Tibial nerve (tissue), 4 donors: ENCODE results near the gene PDZD2.

Experiments
- EP300 ChIP-seq, 2 donors: sonication (generic); formaldehyde crosslinking; IDR thresholded peaks; one replicate each; pipeline ENCODE4 v1.6.1; 2017; ENCODE audit warnings: antibody characterized with exemption in 2 of 2, mild to moderate bottlenecking in 1 of 2
- POLR2A ChIP-seq, 2 donors: fragments of 450-650 bp; IDR thresholded peaks; one replicate each; pipeline ENCODE4 v1.6.1; 2017; ENCODE audit warnings: antibody characterized with exemption in 2 of 2, mild to moderate bottlenecking in 2 of 2, moderate library complexity in 2 of 2
- TF ChIP-seq, protein P1 (sequence below), 5 experiments: fragments of 200-600 bp in 3 of 5; fragments of 450-650 bp in 2 of 5; sonication (generic) in 3 of 5; IDR thresholded peaks; one replicate each; pipeline ENCODE4 v1.5.1; 2016 to 2019; ENCODE audit warnings: antibody characterized with exemption in 5 of 5, mild to moderate bottlenecking in 3 of 5, moderate library complexity in 2 of 5

DNA sequence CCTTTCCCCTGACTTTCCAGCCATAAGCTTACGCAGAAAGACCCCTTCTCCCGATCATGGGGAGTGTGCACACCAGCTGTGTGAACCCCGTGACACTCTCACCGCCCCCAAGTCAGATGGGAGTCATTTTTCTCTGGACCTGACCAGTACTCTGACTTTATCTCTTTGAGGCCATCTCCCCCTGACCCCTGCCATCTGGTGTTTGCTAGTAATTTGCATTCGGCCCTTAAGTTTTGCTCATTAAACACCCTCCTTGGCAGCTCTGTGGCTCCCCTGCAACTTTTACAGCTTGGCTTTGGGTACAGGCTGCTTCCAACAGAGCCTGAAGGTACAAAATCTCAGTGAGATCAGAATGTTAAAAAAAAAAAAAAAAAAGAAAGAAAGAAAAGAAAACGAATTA is 43.9 kb downstream of the PDZD2 start:
- TF ChIP-seq EP300 (IDR thresholded peaks at IDR 0.05): no peak
- TF ChIP-seq, protein P1, sequence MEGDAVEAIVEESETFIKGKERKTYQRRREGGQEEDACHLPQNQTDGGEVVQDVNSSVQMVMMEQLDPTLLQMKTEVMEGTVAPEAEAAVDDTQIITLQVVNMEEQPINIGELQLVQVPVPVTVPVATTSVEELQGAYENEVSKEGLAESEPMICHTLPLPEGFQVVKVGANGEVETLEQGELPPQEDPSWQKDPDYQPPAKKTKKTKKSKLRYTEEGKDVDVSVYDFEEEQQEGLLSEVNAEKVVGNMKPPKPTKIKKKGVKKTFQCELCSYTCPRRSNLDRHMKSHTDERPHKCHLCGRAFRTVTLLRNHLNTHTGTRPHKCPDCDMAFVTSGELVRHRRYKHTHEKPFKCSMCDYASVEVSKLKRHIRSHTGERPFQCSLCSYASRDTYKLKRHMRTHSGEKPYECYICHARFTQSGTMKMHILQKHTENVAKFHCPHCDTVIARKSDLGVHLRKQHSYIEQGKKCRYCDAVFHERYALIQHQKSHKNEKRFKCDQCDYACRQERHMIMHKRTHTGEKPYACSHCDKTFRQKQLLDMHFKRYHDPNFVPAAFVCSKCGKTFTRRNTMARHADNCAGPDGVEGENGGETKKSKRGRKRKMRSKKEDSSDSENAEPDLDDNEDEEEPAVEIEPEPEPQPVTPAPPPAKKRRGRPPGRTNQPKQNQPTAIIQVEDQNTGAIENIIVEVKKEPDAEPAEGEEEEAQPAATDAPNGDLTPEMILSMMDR (IDR thresholded peaks at IDR 0.05): no peak
- TF ChIP-seq POLR2A (IDR thresholded peaks at IDR 0.05): no peak
